ENCODE results near the gene SAE1. TPM values are rescaled to one million over a fixed set of nuclear protein-coding genes. Genes with fewer than 3 reads are reported as not detected.
A peak's percentile ranks its signal among the peaks of the same experiment; 100 is the strongest.

The SAE1 gene
- total RNA-seq, 4 donors from 2014 or later: 37.9 to 66.9 (median 50.8) TPM

DNA sequence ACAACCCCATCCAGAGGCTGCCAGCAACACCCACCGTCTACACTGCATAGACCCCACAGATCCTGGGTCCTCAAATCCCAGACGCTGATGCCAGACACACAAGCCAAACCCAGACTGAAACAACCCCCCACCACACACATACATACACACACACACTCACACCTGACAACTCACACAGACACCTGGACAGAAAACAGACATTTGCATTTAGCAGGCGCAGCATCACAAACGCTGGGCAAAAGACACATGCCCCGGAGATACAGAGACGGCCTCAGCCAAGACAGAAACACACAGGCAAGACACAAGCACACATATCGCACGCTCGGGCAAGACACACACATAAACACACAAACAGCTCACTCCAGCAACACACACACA is 99.0 kb downstream of the SAE1 start:
- Histone ChIP-seq H3K27ac (peak overlapping the region; percentile 93 to 100 (median 98)), H3K4me1 (peaks cover 0 to 65% (median 41%) of the 10 kb centered on the region in 4 donors), H3K36me3 (no peaks in the 10 kb centered on the region), H3K9me3 (no peaks in the 10 kb centered on the region), H3K4me3 (peak overlapping the region; percentile 90 to 99 (median 96)), H3K27me3 (no peaks in the 10 kb centered on the region)
- peak in 1 of 2 donors; percentile 34 for DNase-seq (ENCODE audit: low spot score in 2 of 2)
- TF ChIP-seq EP300 (IDR thresholded peaks at IDR 0.05) (no peak), POLR2A (IDR thresholded peaks at IDR 0.05) (no peak)
- TF ChIP-seq, protein P1, sequence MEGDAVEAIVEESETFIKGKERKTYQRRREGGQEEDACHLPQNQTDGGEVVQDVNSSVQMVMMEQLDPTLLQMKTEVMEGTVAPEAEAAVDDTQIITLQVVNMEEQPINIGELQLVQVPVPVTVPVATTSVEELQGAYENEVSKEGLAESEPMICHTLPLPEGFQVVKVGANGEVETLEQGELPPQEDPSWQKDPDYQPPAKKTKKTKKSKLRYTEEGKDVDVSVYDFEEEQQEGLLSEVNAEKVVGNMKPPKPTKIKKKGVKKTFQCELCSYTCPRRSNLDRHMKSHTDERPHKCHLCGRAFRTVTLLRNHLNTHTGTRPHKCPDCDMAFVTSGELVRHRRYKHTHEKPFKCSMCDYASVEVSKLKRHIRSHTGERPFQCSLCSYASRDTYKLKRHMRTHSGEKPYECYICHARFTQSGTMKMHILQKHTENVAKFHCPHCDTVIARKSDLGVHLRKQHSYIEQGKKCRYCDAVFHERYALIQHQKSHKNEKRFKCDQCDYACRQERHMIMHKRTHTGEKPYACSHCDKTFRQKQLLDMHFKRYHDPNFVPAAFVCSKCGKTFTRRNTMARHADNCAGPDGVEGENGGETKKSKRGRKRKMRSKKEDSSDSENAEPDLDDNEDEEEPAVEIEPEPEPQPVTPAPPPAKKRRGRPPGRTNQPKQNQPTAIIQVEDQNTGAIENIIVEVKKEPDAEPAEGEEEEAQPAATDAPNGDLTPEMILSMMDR (IDR thresholded peaks at IDR 0.05): no peak
- 4 to 7% methylated on average over 9 of the region's 9 CpGs for WGBS, 2 donors

DNA sequence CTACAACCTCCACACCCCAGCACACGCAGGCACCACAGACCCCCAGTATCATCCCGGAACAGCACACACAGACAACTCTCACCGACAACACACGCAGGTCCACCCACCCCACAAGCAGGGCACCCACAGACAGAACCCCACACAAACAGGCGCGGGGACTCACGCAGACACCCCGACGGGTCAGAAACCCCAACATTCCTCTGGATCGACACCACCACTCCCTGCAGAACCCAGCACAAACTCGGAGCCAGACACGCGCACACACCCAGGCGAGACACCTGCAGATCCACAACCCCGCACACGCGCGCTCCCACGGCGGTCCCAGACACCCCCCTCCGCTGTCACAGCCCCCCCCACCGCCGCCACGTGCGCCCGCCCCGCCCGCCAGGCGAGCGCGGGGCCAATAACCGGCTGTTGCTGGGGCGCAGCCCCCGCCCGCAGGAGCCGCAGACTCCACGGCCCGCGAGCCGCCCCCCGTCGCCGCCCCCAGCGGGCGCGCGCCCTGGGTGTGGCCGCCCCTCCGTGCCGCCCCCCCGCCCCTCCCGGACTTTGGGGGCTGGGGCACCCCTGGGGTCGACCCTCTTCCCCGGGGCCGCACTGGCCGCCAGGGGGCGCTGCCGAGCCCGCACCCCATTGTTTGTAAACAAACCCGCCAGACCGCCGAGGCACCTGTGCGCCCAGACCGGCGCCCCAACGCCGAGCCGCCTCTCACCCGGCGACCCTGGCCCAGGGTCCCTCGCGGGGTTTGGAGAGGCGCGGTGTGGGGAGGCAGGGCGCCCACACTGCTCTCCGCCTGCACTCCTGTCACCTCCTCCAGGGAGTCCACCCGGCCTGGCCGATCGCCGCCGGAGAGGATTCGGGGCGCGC is 99.7 kb downstream of the SAE1 start:
- DNase-seq (ENCODE audit: low spot score in 2 of 2): peak; percentile 57 to 61
- Histone ChIP-seq H3K36me3 (no peaks in the 10 kb centered on the region), H3K27ac (peak overlapping the region; percentile 93 to 100 (median 98)), H3K4me1 (peaks cover 0 to 65% (median 41%) of the 10 kb centered on the region in 4 donors), H3K4me3 (peak overlapping the region; percentile 90 to 99 (median 96)), H3K9me3 (no peaks in the 10 kb centered on the region), H3K27me3 (no peaks in the 10 kb centered on the region)
- WGBS, 2 donors: 0 to 2% methylated on average over 12 to 47 of the region's 84 CpGs
- TF ChIP-seq, protein P1 (IDR thresholded peaks at IDR 0.05): peak; percentile 88 to 99 (median 95)
- TF ChIP-seq EP300 (IDR thresholded peaks at IDR 0.05): no peak
- TF ChIP-seq POLR2A (IDR thresholded peaks at IDR 0.05): no peak

DNA sequence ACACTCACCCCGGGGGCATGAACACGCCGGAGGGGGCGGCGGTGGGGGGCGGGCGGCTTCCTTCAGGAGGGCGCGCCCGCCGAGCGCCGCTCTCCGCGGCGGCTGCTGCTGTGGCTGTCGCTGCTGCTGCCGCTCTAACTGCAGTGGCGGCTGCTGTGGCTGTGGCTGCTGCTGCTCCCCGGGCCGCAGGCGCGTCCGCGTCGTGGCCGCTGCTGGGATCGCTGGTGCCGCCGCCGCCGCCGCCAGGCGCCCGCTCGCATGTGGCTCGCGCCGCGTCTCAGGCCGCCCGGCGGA is 100.2 kb downstream of the SAE1 start, which contains the start of gene BBC3:
TSS of gene BBC3 (minus strand) at position 279 of the 294 bp plus-strand sequence. CDS start 2,768 bp downstream, outside the sequence.
- no peaks in the 10 kb centered on the region for H3K27me3 ChIP-seq
- peak within 1 kb of the TSS; percentile 90 to 99 (median 96) for H3K4me3 ChIP-seq
- no peak for DNase-seq (ENCODE audit: low spot score in 2 of 2)
- H3K9me3 ChIP-seq: no peaks in the 10 kb centered on the region
- H3K27ac ChIP-seq: peak within 1 kb of the TSS; percentile 93 to 100 (median 98)
- no peaks in the 10 kb centered on the region for H3K36me3 ChIP-seq
- TF ChIP-seq, protein P1 (IDR thresholded peaks at IDR 0.05): no peak
- peak in 1 of 2 donors; percentile 71 for TF ChIP-seq POLR2A (IDR thresholded peaks at IDR 0.05)
- peaks cover 0 to 60% (median 36%) of the 10 kb centered on the region in 4 donors for H3K4me1 ChIP-seq
- WGBS, 2 donors: 0% methylated on average over 16 of the region's 43 CpGs

DNA sequence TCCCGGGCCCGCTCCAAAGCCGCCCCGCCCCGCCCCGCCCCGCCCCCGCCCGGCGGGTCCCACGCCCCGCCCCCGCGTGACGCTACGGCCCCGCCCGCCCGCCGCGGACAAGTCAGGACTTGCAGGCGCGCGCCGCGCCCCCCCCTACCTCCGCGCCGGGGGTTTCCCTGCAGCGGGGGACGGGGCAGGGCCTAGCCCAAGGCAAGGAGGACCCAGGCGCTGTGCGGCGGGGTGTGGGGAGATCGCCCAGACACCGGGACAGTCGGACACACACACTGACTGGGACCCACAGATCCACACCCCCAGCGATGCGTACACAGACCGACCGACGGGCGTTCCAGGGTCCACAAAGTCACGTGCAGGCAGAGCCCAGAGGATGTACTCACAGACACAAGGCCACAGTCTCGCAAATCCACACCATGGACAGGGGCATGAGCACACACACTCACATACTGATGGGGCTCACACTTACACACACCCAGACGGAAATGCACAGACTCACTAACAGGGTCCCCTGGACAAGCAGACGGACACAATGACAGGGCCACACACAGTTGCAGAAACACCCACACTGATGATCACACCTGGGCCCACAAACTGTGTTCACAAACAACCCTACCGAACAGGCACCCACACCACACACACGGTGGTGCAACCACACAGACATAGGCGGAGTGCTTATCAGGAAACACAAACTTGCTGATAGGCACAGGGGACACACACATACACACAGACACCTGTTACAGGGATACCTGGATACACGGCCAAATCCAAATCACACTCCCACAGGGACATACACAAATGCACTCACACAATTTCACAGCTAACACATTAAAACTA is 100.8 kb downstream of the SAE1 start:
- Histone ChIP-seq H3K27ac (peak overlapping the region; percentile 66 to 100 (median 92)), H3K36me3 (no peaks in the 10 kb centered on the region), H3K4me1 (peaks cover 0 to 59% (median 34%) of the 10 kb centered on the region in 4 donors), H3K9me3 (no peaks in the 10 kb centered on the region), H3K4me3 (peak overlapping the region; percentile 38 to 99 (median 69)), H3K27me3 (no peaks in the 10 kb centered on the region)
- WGBS, 2 donors: 8 to 16% methylated on average over 14 to 28 of the region's 51 CpGs
- peak; percentile 76 to 83 for DNase-seq (ENCODE audit: low spot score in 2 of 2)
- TF ChIP-seq, protein P1 (IDR thresholded peaks at IDR 0.05): no peak
- TF ChIP-seq EP300 (IDR thresholded peaks at IDR 0.05): peak in 1 of 2 donors; percentile 56
